ENCODE data around the gene OVCH1. TPM values are rescaled to one million over a fixed set of nuclear protein-coding genes. Genes with fewer than 3 reads are reported as not detected.
"Not testable (repeated sequence)": the region's sequence is repeated elsewhere in the genome, so short reads cannot be mapped to it uniquely, and the experiment has no call there.

OVCH1 gene
- total RNA-seq, 4 donors from 2014 or later, result 0.35 to 1.0 TPM; not detected in 2

DNA sequence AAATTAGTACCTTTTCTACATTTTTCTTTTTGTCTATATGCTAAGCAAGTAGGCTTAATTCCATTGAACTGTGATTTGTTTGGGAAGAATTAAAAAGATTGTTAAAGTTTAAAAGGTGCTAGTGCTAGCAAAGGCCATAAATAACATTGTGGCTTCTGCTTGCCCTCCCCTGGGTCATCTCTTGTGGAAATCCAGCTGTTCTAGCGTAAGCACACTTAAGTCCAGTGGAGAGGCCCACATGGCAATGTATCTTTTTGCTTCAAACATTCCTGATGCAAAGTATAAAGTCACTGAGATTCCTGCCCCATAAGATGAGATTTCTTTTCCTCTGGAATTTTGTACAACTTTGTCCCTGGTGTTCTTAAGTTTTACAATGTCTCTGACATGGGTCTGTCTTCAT, 102.1 kb downstream of the OVCH1 start:
- no peak overlapping the region for H3K4me3 ChIP-seq
- intact Hi-C loops (cut with DNase I; ENCODE audit: low total_unique reads), result no loop called here
- no peak for DNase-seq
- H3K27ac ChIP-seq, result no peak overlapping the region
- H3K4me1 ChIP-seq, result no peaks in the 10 kb centered on the region
- H3K27me3 ChIP-seq, result no peaks in the 10 kb centered on the region
- H3K36me3 ChIP-seq, result no peaks in the 10 kb centered on the region
- H3K9me3 ChIP-seq, result no peaks in the 10 kb centered on the region
- no peak for TF ChIP-seq POLR2A (IDR thresholded peaks at IDR 0.05)
- TF ChIP-seq, protein P1, sequence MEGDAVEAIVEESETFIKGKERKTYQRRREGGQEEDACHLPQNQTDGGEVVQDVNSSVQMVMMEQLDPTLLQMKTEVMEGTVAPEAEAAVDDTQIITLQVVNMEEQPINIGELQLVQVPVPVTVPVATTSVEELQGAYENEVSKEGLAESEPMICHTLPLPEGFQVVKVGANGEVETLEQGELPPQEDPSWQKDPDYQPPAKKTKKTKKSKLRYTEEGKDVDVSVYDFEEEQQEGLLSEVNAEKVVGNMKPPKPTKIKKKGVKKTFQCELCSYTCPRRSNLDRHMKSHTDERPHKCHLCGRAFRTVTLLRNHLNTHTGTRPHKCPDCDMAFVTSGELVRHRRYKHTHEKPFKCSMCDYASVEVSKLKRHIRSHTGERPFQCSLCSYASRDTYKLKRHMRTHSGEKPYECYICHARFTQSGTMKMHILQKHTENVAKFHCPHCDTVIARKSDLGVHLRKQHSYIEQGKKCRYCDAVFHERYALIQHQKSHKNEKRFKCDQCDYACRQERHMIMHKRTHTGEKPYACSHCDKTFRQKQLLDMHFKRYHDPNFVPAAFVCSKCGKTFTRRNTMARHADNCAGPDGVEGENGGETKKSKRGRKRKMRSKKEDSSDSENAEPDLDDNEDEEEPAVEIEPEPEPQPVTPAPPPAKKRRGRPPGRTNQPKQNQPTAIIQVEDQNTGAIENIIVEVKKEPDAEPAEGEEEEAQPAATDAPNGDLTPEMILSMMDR (IDR thresholded peaks at IDR 0.05), result no peak

DNA sequence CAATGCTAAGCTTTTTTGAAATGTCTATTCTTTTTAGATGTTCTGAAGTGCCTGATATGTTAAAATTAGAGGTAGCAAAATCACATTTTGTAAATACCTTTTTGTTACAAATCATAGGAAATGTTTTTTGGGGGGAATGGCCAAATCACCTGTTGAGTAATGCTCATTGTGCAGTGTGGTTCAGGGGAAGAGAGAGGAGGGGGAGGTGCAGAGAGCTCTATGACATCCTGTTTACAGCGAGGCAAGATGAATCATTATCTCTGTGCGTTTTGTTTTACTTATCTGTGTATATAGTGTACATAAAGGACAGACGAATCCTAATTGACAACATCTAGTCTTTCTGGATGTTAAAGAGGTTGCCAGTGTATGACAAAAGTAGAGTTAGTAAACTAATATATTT, 107.1 kb downstream of the OVCH1 start:
- H3K36me3 ChIP-seq; H3K4me1 ChIP-seq; H3K27ac ChIP-seq; H3K4me3 ChIP-seq; H3K27me3 ChIP-seq; intact Hi-C loops (cut with DNase I; ENCODE audit: low total_unique reads); H3K9me3 ChIP-seq; DNase-seq: not testable (repeated sequence)

DNA sequence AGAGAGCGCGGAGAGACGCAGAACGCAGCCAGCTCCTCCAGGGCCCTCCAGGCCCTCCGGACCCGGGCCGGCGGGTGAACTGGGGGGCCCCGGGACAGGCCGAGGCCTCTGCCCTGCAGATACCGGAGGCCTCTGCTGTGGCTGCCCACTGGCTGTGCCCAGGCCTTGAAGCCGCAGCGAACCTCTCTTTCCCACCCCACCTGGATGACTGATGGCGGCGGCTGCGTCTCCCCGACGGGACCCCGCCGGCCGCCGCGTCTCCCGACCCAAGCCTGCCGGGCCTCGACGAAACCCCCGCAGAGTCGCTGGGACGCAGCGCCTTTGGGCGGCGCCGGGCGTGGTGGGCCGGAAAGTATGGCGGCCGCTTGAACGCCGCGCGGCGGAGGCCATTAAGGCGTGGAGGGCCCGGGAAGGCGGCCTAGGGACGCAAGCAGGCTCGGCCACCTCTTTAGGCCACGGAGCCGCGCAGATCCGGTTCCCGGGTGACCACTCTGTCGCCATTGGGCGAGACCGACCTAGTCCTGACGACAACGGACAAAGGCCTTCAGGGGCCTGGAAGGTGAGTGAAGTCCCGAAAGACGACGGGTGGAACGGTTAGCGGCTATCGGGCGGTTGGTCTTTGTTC, 108.1 kb downstream of the OVCH1 start:
- Histone ChIP-seq H3K4me3 (no peak overlapping the region), H3K4me1 (no peaks in the 10 kb centered on the region), H3K27me3 (no peaks in the 10 kb centered on the region), H3K9me3 (no peaks in the 10 kb centered on the region), H3K36me3 (no peaks in the 10 kb centered on the region), H3K27ac (no peak overlapping the region)
- TF ChIP-seq, protein P1 (IDR thresholded peaks at IDR 0.05), result no peak
- TF ChIP-seq POLR2A (IDR thresholded peaks at IDR 0.05), result no peak
- intact Hi-C loops (cut with DNase I; ENCODE audit: low total_unique reads), result no loop called here
- no peak for DNase-seq

DNA sequence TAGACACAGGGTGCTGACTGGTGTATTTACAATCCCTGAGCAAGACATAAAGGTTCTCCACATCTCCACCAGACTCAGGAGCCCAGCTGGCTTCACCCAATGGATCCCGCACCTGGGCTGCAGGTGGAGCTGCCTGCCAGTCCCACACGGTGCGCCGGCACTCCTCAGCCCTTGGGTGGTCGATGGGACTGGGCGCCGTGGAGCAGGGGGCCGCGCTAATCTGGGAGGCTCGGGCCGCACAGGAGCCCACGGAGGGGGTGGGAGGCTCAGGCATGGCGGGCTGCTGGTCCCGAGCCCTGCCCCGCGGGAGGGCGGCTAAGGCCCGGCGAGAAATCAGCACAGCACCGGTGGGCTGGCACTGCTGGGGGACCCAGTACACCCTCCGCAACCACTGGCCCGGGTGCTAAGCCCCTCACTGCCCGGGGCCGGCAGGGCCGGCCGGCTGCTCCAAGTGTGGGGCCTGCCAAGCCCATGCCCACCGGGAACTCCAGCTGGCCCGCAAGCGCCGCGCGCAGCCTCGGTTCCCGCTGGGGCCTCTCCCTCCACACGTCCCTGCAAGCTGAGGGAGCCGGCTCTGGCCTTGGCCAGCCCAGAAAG, 111.3 kb downstream of the OVCH1 start:
- H3K9me3 ChIP-seq; intact Hi-C loops (cut with DNase I; ENCODE audit: low total_unique reads); H3K4me1 ChIP-seq; H3K27me3 ChIP-seq; H3K4me3 ChIP-seq; H3K27ac ChIP-seq; DNase-seq; H3K36me3 ChIP-seq: not testable (repeated sequence)

DNA sequence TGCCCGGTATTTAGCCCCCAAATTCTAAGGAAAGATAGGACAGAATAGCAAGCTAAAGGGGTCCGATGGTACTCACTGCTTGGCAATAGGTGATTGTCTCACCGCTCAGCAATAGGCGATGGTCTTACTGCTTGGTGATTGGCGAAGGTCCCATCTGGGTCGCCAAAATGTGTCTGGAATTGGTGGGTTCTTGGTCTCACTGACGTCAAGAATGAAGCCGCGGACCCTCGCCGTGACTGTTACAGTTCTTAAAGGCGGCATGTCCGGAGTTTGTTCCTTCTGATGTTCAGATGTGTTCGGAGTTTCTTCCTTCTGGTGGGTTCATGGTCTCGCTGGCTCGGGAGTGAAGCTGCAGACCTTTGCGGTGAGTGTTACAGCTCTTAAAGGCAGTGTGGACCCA, 112.3 kb downstream of the OVCH1 start:
- intact Hi-C loops (cut with DNase I; ENCODE audit: low total_unique reads); H3K27ac ChIP-seq; H3K9me3 ChIP-seq; H3K4me1 ChIP-seq; H3K4me3 ChIP-seq; DNase-seq; H3K27me3 ChIP-seq; H3K36me3 ChIP-seq: not testable (repeated sequence)

DNA sequence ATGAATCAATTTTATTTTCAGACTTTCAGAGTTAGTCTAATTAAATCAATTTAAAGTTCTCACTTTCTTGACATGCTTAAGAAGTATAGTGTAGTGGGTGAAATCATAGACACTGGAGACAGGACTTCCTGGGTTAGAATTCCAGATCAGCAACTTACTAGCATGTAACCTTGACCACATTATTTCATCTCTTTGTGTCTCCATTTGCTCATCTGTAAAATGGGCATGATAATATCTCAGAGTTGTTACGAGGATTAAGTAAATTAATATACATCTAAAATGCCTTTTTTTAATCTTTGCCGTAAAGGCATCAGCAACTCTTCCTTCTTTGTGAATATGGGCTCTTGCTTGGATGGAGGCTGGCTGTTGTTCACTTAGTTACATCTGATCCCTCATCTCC, 115.2 kb downstream of the OVCH1 start:
- Histone ChIP-seq H3K27ac (no peak overlapping the region), H3K36me3 (no peaks in the 10 kb centered on the region), H3K27me3 (no peaks in the 10 kb centered on the region), H3K4me1 (no peaks in the 10 kb centered on the region), H3K9me3 (no peaks in the 10 kb centered on the region), H3K4me3 (no peak overlapping the region)
- intact Hi-C loops (cut with DNase I; ENCODE audit: low total_unique reads), result no loop called here
- TF ChIP-seq, protein P1 (IDR thresholded peaks at IDR 0.05), result no peak
- TF ChIP-seq POLR2A (IDR thresholded peaks at IDR 0.05), result no peak
- no peak for DNase-seq
